OCI-LY7 (cell line): Measurements from ENCODE around the gene WDCP. TPM values are rescaled to one million over a fixed set of nuclear protein-coding genes. Genes with fewer than 3 reads are reported as not detected.

Source experiments
- BruUV-seq: library from RNA; stranded (reverse); fragments of 400-500 nt; replicated peaks from 2 replicates; lab custom pipeline; 2021; lab: Mats Ljungman, UMichigan
- CTCF ChIA-PET: fragments of 300-600 bp; sonication (Branson Sonifier 250); formaldehyde crosslinking; loops from one replicate; lab custom pipeline; 2022; ENCODE audit warnings: antibody characterized with exemption; ENCODE audit not compliant: unreplicated experiment; lab: Charles Lee
- POLR2A ChIA-PET: fragments of 300-600 bp; sonication (Branson Sonifier 250); formaldehyde crosslinking; loops from one replicate; lab custom pipeline; 2022; ENCODE audit warnings: antibody characterized with exemption; lab: Charles Lee
- DNase-seq: peaks from one replicate; pipeline ENCODE4 v3.0.0-alpha.2; 2015; ENCODE audit warnings: low spot score
- H2AFZ ChIP-seq: fragments of 200-600 bp; sonication (generic), shearing (Covaris generic); 2 replicates; pipeline ENCODE4 v1.6.1; 2014; ENCODE audit warnings: mild to moderate bottlenecking, antibody characterized with exemption, low read length, moderate library complexity
- H3K27ac ChIP-seq: fragments of 200-600 bp; sonication (generic); 2 replicates; pipeline ENCODE4 v1.5.1; 2014; ENCODE audit warnings: mixed run types, low read depth, mild to moderate bottlenecking, moderate library complexity, low read length, inconsistent platforms; ENCODE audit not compliant: poor library complexity, severe bottlenecking
- H3K36me3 ChIP-seq: fragments of 200-600 bp; sonication (generic); 2 replicates; pipeline ENCODE4 v1.6.1; 2014; ENCODE audit warnings: mild to moderate bottlenecking, antibody characterized with exemption, low read length, moderate library complexity, mixed read lengths; ENCODE audit not compliant: insufficient read depth
- H3K4me1 ChIP-seq: fragments of 200-600 bp; sonication (generic); 2 replicates; pipeline ENCODE4 v1.5.1; 2014; ENCODE audit warnings: mild to moderate bottlenecking, low read length; ENCODE audit not compliant: insufficient read depth, poor library complexity, severe bottlenecking
- H3K4me2 ChIP-seq: fragments of 200-600 bp; sonication (generic); 2 replicates; pipeline ENCODE4 v1.6.1; 2014; ENCODE audit warnings: mild to moderate bottlenecking, low read length
- H3K4me3 ChIP-seq: fragments of 200-600 bp; sonication (generic); 2 replicates; pipeline ENCODE4 v1.5.1; 2014; ENCODE audit warnings: mild to moderate bottlenecking, low read depth, low read length; ENCODE audit not compliant: poor library complexity, severe bottlenecking
- H3K79me2 ChIP-seq: fragments of 200-600 bp; sonication (generic); 2 replicates; pipeline ENCODE4 v1.6.1; 2016; ENCODE audit warnings: low read depth, mild to moderate bottlenecking, low read length, moderate library complexity, mixed read lengths; ENCODE audit not compliant: insufficient read depth
- H3K9me2 ChIP-seq: fragments of 200-600 bp; sonication (generic); 2 replicates; pipeline ENCODE4 v1.6.1; 2016; ENCODE audit warnings: mild to moderate bottlenecking, low read length, mixed read lengths; ENCODE audit not compliant: insufficient read depth
- H3K9me3 ChIP-seq: fragments of 200-600 bp; sonication (generic); 2 replicates; pipeline ENCODE4 v1.6.1; 2014; ENCODE audit warnings: mild to moderate bottlenecking, mixed run types, low read length, mixed read lengths
- H4K20me1 ChIP-seq: fragments of 200-600 bp; sonication (generic); 2 replicates; pipeline ENCODE4 v1.6.1; 2014; ENCODE audit warnings: mild to moderate bottlenecking, antibody characterized with exemption, low read length, moderate library complexity, mixed read lengths; ENCODE audit not compliant: insufficient read depth
- EZH2phosphoT487 ChIP-seq: fragments of 200-600 bp; sonication (generic); IDR thresholded peaks from 2 replicates; pipeline ENCODE4 v1.6.1; 2018; ENCODE audit warnings: low read depth, borderline replicate concordance, mild to moderate bottlenecking, mixed run types, antibody characterized with exemption, low read length, moderate library complexity, mixed read lengths
- intact Hi-C: fragments of 100-400 bp; cut with micrococcal nuclease; formaldehyde crosslinking; loops from one replicate; pipeline ENCODE4 v1.10.0; 2022; ENCODE audit not compliant: unreplicated experiment
- total RNA-seq, 2 experiments: library from RNA; depleted of rRNA in 1 of 2; stranded (reverse); fragments of >200 nt in 1 of 2; shearing (Covaris generic) in 1 of 2; gene quantifications; 2 replicates each; pipeline ENCODE4 v1.2.3, GENCODE V29; 2014 to 2022
- TF ChIP-seq, protein P1 (sequence below): fragments of 200-600 bp; sonication (generic); conservative IDR thresholded peaks from 2 replicates; pipeline ENCODE4 v1.5.1; 2014; ENCODE audit warnings: mild to moderate bottlenecking, antibody characterized with exemption, low read length, moderate library complexity, mixed read lengths

The WDCP gene
- total RNA-seq, 2 experiments from 2014 or later, result 13.9 to 21.0 TPM

DNA sequence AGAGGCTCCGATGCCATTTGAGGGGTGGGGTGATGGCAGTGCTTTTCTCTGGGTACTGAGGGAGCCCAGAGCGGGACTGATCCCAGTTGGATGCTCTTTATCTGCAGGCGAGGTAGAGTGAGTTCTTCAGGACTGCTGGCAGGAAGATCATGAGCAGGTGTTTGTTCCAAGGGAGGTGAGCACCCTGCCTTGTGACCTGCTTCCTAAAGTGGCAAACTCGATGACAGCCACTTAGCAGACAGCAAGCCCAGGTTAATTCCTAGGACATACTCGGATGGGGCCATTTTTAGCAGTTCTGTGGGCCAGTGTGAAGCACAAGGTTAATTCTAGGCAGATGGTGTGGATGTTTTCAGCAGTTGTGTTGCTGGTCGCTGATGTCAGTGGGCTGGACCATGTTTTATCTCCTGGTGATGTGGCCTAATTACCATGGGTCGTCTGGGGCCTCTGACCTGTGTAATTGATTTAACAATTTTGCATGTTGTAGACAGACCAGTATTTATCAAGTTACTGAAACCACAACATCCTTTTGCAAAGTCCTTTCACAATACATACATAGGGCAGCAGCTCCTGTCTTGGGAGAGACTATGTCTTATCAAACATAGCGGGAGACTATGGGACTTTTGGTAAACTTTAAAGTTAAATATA lies 7.3 kb upstream of the WDCP start:
- ChIA-PET POLR2A (interaction anchor here (1.1 kb wide), 1 partner anchor 230 kb away, joined by 5 read pairs; no protein-coding TSS in a partner anchor), CTCF (no interaction called here)
- no TSS peak for BruUV-seq
- DNase-seq, result no peak
- Histone ChIP-seq H3K36me3 (no peaks in the 10 kb centered on the region), H3K4me2 (no peak overlapping the region), H3K9me3 (no peaks in the 10 kb centered on the region), H3K27ac (no peak overlapping the region), H3K79me2 (no peaks in the 10 kb centered on the region), H3K4me3 (no peak overlapping the region), H3K9me2 (no peaks in the 10 kb centered on the region), H3K4me1 (no peaks in the 10 kb centered on the region), H4K20me1 (no peaks in the 10 kb centered on the region), H2AFZ (no peak overlapping the region)
- TF ChIP-seq EZH2phosphoT487, result no peak
- TF ChIP-seq, protein P1, sequence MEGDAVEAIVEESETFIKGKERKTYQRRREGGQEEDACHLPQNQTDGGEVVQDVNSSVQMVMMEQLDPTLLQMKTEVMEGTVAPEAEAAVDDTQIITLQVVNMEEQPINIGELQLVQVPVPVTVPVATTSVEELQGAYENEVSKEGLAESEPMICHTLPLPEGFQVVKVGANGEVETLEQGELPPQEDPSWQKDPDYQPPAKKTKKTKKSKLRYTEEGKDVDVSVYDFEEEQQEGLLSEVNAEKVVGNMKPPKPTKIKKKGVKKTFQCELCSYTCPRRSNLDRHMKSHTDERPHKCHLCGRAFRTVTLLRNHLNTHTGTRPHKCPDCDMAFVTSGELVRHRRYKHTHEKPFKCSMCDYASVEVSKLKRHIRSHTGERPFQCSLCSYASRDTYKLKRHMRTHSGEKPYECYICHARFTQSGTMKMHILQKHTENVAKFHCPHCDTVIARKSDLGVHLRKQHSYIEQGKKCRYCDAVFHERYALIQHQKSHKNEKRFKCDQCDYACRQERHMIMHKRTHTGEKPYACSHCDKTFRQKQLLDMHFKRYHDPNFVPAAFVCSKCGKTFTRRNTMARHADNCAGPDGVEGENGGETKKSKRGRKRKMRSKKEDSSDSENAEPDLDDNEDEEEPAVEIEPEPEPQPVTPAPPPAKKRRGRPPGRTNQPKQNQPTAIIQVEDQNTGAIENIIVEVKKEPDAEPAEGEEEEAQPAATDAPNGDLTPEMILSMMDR, result no peak
- intact Hi-C loops, result no loop called here

DNA sequence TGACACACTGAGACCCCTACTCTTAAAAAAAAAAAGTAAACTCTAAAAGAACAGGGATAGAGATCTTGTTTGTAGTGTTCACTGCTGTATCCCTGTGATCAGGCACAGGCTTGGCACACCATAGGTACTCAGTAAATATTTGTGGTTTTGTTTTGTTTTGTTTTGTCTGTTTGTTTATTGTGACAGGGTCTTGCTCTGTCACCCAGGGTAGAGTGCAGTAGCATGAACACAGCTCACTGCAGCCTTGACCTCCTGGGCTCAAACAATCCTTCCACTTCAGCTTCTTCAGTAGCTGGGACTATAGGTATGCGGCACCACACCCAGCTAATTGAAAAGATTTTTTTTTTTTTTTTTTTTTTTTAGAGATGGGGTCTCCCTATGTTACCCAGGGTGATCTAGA lies 5.8 kb upstream of the WDCP start:
- Histone ChIP-seq H3K9me2 (no peaks in the 10 kb centered on the region), H3K27ac (no peak overlapping the region), H2AFZ (no peak overlapping the region), H3K9me3 (no peaks in the 10 kb centered on the region), H3K36me3 (no peaks in the 10 kb centered on the region), H3K4me3 (no peak overlapping the region), H3K4me1 (peaks cover 8% of the 10 kb centered on the region), H3K79me2 (no peaks in the 10 kb centered on the region), H4K20me1 (no peaks in the 10 kb centered on the region), H3K4me2 (no peak overlapping the region)
- intact Hi-C loops, result no loop called here
- no TSS peak for BruUV-seq
- ChIA-PET POLR2A (interaction anchor here (0.7 to 1.1 kb wide), 2 partner anchors 14 to 1661 kb away, joined by 4 to 6 read pairs; no protein-coding TSS in a partner anchor), CTCF (no interaction called here)
- no peak for TF ChIP-seq EZH2phosphoT487
- TF ChIP-seq, protein P1, result no peak
- no peak for DNase-seq

DNA sequence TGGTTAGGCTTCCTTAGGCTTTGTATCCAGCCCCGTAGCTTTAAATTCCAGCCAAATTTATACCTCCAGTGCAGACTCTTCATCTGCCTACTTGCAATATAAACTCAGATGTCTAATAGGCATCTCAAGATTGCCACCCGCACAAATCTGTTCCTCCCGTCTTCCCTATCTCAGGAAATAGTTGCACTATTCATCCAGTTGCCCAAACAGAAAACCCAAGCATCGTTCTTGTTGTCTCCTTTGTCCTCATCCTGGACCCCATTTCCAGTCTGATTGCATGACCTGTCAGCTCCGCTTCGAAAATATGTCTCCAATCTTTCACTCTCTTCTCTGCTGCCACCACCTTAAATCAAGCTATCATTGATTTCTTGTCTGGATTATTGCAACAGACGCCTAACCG lies 4.6 kb upstream of the WDCP start:
- TF ChIP-seq EZH2phosphoT487, result no peak
- TF ChIP-seq, protein P1, result no peak
- Histone ChIP-seq H3K36me3 (no peaks in the 10 kb centered on the region), H2AFZ (no peak overlapping the region), H3K9me2 (no peaks in the 10 kb centered on the region), H3K27ac (no peak overlapping the region), H4K20me1 (no peaks in the 10 kb centered on the region), H3K4me1 (peaks cover 14% of the 10 kb centered on the region), H3K4me3 (no peak overlapping the region), H3K9me3 (no peaks in the 10 kb centered on the region), H3K4me2 (no peak overlapping the region), H3K79me2 (peaks cover 1% of the 10 kb centered on the region; the same call in 1 of the 2 replicates)
- intact Hi-C loops, result no loop called here
- ChIA-PET CTCF (no interaction called here), POLR2A (interaction anchor here (0.5 to 0.8 kb wide), 4 partner anchors 19 to 109 kb away, joined by 3 to 6 read pairs (median 4); partner anchors contain the start of gene SF3B6)
- BruUV-seq, result no TSS peak
- DNase-seq, result no peak
